ENCODE measurements around the gene CAST.
A peak's percentile ranks its signal among the peaks of the same experiment; 100 is the strongest.
"Not testable (repeated sequence)": the region's sequence is repeated elsewhere in the genome, so short reads cannot be mapped to it uniquely, and the experiment has no call there.

The CAST gene

GRCh38 chr5:96661855-96662724 is at the start of gene CAST:
Gene CAST, plus strand, starts transcription at chr5:96662376. Its CDS starts 47 bp downstream, at chr5:96662423.
- peak; percentile 86 for DNase-seq (ENCODE audit: low read depth)
- H3K4me3 ChIP-seq (ENCODE audit: low read depth, low read length), result peak within 1 kb of the TSS; percentile 91
- no peak for TF ChIP-seq CTCF (conservative IDR thresholded peaks at IDR 0.05; ENCODE audit: low read depth, low read length)

DNA sequence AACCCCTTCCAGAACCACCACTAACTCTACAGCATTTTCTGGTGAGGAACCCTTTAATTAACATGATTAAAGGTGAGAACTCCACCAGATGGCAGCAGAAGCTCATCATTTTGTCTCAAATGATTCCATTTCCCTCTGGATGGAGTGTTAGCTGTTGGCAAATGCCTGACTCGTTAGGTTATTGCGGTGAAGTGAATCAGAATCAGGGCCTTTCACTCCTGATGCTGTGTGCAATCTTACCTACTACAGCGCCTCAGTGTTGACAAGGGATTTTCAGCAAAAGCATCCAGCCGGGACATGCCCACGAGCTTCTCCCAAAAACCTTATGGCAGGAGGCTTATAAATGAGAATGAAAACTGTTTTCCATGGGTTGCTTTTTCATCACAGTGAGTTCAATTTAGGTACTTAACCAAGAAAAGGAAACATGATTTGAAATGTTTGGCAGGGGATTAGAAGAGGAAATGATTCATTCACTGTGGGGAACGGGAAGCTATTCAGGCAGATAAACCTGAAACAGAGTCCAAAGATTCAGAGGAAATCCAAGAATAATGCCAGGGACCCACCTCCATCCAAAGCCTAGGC is 48.0 kb upstream of the CAST start:
- DNase-seq (ENCODE audit: low read depth), result peak; percentile 96
- peak overlapping the region; percentile 38 for H3K4me3 ChIP-seq (ENCODE audit: low read depth, low read length)
- peak; percentile 68 for TF ChIP-seq CTCF (conservative IDR thresholded peaks at IDR 0.05; ENCODE audit: low read depth, low read length)

DNA sequence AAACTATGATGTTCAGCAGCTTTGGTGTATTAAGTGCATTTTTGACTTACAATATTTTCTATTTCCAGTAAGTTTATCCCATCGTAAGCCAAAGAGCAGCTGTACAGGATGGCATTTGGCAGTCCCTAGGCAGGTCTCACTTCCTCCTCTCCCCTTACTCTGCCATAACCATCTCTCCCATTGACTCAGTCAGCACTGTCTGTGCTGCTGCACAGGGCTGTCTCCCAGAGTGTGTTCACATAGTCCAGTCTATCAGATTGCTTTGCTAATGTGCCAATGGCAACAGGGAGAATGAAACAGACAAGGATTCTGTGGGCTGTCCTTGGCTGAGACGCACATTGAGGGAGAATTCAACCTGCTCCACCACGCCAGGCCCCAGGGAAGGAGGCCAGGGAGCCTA is 47.0 kb upstream of the CAST start:
- H3K4me3 ChIP-seq (ENCODE audit: low read depth, low read length), result no peak overlapping the region
- TF ChIP-seq CTCF (conservative IDR thresholded peaks at IDR 0.05; ENCODE audit: low read depth, low read length), result no peak
- DNase-seq (ENCODE audit: low read depth), result peak; percentile 25

- no peak for DNase-seq (ENCODE audit: low read depth)
- H3K4me3 ChIP-seq (ENCODE audit: low read depth, low read length), result no peak overlapping the region
- TF ChIP-seq CTCF (conservative IDR thresholded peaks at IDR 0.05; ENCODE audit: low read depth, low read length), result no peak
Observed at GRCh38 chr5:96616801-96617200, 45.4 kb upstream of the CAST start.

DNA sequence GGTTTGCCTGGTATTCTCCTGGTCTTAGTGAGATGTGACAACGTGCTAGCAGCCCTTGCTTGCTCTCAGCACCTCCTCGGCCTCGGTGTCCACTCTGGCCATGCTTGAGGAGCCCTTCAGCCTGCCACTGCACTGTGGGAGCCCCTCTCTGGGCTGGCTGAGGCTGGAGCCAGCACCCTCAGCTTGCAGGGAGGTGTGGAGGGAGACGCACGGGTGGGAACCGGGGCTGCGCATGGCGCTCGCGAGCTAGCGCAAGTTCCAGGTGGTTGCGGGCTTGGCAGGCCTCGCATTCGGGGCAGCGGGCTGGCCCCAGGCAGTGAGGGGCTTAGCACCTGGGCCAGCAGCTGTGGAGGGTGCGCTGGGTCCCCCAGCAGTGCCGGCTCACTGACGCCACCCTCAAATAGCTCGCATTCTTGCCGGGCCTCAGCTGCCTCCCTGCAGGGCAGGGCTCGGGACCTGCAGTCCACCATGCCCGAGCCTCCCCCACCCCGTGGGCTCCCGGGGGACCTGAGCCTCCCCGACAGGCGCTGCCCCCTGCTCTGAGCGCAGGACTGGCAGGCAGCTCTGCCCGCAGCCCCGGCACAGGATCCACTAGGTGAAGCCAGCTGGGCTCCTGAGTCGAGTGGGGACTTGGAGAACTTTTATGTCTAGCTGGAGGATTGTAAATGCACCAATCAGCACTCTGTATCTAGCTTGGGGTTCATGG is 43.7 kb upstream of the CAST start:
- not testable (repeated sequence) for DNase-seq (ENCODE audit: low read depth); H3K4me3 ChIP-seq (ENCODE audit: low read depth, low read length)

- DNase-seq (ENCODE audit: low read depth), result no peak
- no peak overlapping the region for H3K4me3 ChIP-seq (ENCODE audit: low read depth, low read length)
- TF ChIP-seq CTCF (conservative IDR thresholded peaks at IDR 0.05; ENCODE audit: low read depth, low read length), result no peak
Observed at GRCh38 chr5:96619946-96620345, 42.2 kb upstream of the CAST start.

GRCh38 chr5:96624596-96624995 is 37.6 kb upstream of the CAST start:
- TF ChIP-seq CTCF (conservative IDR thresholded peaks at IDR 0.05; ENCODE audit: low read depth, low read length), result no peak
- DNase-seq (ENCODE audit: low read depth), result no peak

More at GRCh38 chr5:96624596-96624995, 37.6 kb upstream of the CAST start:
- H3K4me3 ChIP-seq (ENCODE audit: low read depth, low read length), result no peak overlapping the region

Data from choroid plexus epithelial cell (primary cell).